ENCODE measurements around the gene ATP10A. TPM values are rescaled to one million over a fixed set of nuclear protein-coding genes. Genes with fewer than 3 reads are reported as not detected.
"Not testable (repeated sequence)": the region's sequence is repeated elsewhere in the genome, so short reads cannot be mapped to it uniquely, and the experiment has no call there.

Gene ATP10A
- total RNA-seq, 4 donors from 2014 or later, result 1.6 to 8.2 (median 3.7) TPM

DNA sequence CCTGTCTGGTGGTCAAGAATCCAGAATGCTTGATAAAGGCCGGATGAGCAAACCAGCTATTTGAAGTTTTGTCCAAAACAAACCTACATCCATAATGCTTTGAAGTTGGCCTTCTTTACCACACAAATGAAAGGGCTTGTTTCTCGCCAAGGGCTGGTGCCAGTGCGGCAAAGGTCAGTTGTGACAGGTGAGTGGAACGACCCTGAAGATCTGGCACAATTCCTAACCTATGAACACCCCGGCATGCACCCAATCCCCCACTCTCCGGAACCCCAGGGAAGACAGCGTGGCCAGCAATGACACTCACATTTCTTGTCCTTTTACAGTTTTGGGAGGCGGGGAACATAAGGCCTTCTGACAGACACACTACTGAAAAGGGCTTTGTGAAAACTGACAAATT lies 90.6 kb downstream of the ATP10A start:
- WGBS, 2 donors, result 89 to 90% methylated on average over 8 of the region's 8 CpGs
- intact Hi-C loops (cut with DNase I; ENCODE audit: low total_unique reads), result no loop called here
- no peak for TF ChIP-seq CTCF (IDR thresholded peaks at IDR 0.05)
- TF ChIP-seq POLR2A (IDR thresholded peaks at IDR 0.05), result no peak
- peak in 1 of 2 donors; percentile 63 for DNase-seq (ENCODE audit: low spot score in 2 of 2)
- H3K4me3 ChIP-seq (ENCODE audit: low read depth, poor library complexity, severe bottlenecking), result no peak overlapping the region

DNA sequence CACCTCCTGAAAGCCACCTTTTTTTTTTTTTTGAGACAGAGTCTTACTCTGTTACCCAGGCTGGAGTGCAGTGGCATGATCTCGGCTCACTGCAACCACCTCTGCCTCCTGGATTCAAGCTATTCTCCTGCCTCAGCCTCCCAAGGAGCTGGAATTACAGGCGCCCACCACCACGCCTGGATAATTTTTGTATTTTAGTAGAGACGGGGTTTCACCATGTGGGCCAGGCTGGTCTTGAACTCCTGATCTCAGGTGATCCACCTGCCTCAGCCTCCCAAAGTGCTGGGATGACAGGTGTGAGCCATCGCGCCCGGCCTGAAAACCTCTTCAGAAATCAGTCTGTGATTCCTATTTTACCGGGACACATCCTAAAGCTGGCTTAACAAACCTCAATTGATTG lies 91.4 kb downstream of the ATP10A start:
- intact Hi-C loops (cut with DNase I; ENCODE audit: low total_unique reads); DNase-seq (ENCODE audit: low spot score in 2 of 2); H3K4me3 ChIP-seq (ENCODE audit: low read depth, poor library complexity, severe bottlenecking): not testable (repeated sequence)
- WGBS, 2 donors, result 97% methylated on average over 8 of the region's 8 CpGs

GRCh38 chr15:25771338-25771706 lies 91.8 kb downstream of the ATP10A start:
- intact Hi-C loops (cut with DNase I; ENCODE audit: low total_unique reads), result no loop called here
- 74 to 81% methylated on average over 1 of the region's 1 CpG for WGBS, 2 donors
- no peak overlapping the region for H3K4me3 ChIP-seq (ENCODE audit: low read depth, poor library complexity, severe bottlenecking)
- DNase-seq (ENCODE audit: low spot score in 2 of 2), result no peak
- no peak for TF ChIP-seq CTCF (IDR thresholded peaks at IDR 0.05)
- no peak for TF ChIP-seq POLR2A (IDR thresholded peaks at IDR 0.05)

GRCh38 chr15:25770618-25771337 lies 92.3 kb downstream of the ATP10A start:
- DNase-seq (ENCODE audit: low spot score in 2 of 2), result peak in 1 of 2 donors; percentile 57
- H3K4me3 ChIP-seq (ENCODE audit: low read depth, poor library complexity, severe bottlenecking), result no peak overlapping the region
- TF ChIP-seq POLR2A (IDR thresholded peaks at IDR 0.05), result no peak
- TF ChIP-seq CTCF (IDR thresholded peaks at IDR 0.05), result no peak
- intact Hi-C loops (cut with DNase I; ENCODE audit: low total_unique reads), result no loop called here
- WGBS, 2 donors, result 88 to 90% methylated on average over 13 to 14 of the region's 14 CpGs

DNA sequence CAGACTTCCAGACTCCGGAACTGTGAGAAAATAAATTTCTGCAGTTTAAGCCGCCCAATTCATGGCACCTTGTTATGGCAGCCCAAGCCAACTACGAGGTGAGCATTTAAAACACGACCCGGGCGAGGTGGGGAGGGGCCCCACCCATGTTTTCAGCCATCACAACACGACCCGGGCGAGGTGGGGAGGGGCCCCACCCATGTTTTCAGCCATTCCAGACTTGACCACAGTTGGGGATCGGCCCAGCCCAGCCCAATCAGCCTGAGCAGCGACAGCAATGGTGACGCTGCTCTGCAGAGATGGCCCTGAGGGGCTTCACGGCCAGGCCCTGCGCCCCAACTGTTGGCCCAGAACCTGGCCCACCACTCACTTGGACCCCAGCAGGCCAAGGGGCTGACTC lies 93.1 kb downstream of the ATP10A start:
- TF ChIP-seq POLR2A (IDR thresholded peaks at IDR 0.05) (no peak), CTCF (IDR thresholded peaks at IDR 0.05) (no peak)
- DNase-seq (ENCODE audit: low spot score in 2 of 2), result peak in 1 of 2 donors; percentile 57
- 84 to 94% methylated on average over 11 to 14 of the region's 14 CpGs for WGBS, 2 donors
- intact Hi-C loops (cut with DNase I; ENCODE audit: low total_unique reads), result no loop called here
- no peak overlapping the region for H3K4me3 ChIP-seq (ENCODE audit: low read depth, poor library complexity, severe bottlenecking)

DNA sequence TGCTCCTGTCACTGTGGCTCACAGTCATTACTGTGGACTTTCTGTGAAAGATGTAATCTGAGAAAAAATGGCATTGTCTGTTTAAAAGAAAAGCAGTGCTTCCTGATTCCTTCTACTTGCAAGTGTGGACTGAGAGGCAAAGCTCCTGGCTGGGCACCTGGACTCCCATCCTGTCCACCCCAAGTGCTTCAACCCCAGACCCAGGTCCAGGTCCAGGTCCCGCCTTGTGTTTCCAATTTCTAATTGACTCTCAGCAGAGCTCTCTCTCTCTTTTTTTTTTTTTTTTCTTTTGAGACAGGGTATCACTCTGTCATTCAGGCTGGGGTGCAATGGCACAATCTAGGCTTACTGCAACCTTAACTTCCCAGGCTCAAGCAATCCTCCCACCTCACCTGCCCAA lies 94.9 kb downstream of the ATP10A start:
- TF ChIP-seq POLR2A (IDR thresholded peaks at IDR 0.05) (no peak), CTCF (IDR thresholded peaks at IDR 0.05) (no peak)

More for the DNA sequence above, 94.9 kb downstream of the ATP10A start:
- H3K4me3 ChIP-seq (ENCODE audit: low read depth, poor library complexity, severe bottlenecking), result no peak overlapping the region
- no peak for DNase-seq (ENCODE audit: low spot score in 2 of 2)
- intact Hi-C loops (cut with DNase I; ENCODE audit: low total_unique reads), result no loop called here
- 100% methylated on average over 1 of the region's 1 CpG for WGBS, 2 donors
